GM21447 (cell line): Measurements from ENCODE around the gene LCP1.
"Not testable (repeated sequence)": the region's sequence is repeated elsewhere in the genome, so short reads cannot be mapped to it uniquely, and the experiment has no call there.

ENCODE experiments used
- ATAC-seq: cut with Tn5 transposase; IDR thresholded peaks from one replicate; pipeline ENCODE4 v1.9.1; 2021; ENCODE audit not compliant: unreplicated experiment

Gene LCP1

DNA sequence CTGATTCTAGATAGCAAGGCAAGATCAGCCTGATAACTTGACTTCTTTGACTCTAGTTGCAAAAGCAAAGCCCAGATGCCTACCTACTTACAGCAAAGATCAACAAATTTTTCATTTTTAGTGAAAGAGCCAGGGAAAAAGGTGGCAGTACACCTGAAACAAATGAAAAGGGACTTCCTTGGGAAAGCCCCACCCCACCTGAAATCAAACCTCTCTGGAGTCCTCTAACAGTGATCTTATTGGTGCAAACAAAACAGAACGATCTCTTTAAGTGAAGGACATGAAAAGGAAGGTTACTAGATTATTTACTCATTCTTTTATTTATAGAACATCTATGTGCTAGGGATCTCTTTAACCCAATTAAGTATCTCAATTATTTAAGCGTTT, 507 bp upstream of the LCP1 start:
- peak; percentile 9 for ATAC-seq

GRCh38 chr13:46181377-46181839, 569 bp downstream of the LCP1 start:
- ATAC-seq = no peak

GRCh38 chr13:46179969-46180763, 1.8 kb downstream of the LCP1 start:
- ATAC-seq = no peak

- ATAC-seq = no peak
Observed at GRCh38 chr13:46179491-46179908, 2.5 kb downstream of the LCP1 start.

DNA sequence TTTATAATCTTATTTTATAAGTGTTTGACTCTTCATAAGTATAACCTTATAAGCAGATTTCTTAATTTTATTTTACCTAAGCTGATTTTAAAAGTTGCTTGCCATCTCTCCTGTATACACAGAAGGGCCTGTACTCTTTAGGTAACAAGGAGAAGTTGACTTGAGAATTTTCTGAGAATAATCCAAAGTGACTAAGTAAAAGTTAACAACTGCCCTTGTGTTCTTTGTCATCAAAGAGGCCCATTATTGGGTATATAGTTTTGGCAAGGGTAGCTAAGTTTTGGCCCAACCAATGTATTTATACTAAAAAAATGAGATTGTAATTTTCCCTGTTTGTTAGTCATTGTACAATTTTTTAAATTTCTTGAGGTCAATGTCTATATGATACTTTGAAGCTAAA, 3.2 kb downstream of the LCP1 start:
- ATAC-seq = no peak

DNA sequence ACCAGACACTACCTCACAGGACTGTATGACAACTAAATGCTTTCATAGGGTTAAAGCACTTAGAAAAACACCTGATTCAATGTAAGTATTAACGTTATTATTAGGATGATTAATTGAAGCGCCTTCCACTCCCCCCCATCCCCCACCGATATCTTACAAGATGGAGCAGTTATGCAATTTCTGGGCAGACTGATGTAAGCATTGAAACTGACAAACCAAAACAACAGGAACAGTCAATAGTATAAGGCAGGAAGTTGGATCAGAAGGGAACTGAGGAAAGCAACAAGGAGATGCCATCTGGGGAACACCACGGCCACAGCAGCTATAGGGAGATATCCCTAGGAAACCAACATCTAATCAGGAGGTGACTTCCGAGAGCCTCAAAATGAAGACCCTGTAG, 3.8 kb downstream of the LCP1 start:
- ATAC-seq = no peak

GRCh38 chr13:46176756-46177155, 5.2 kb downstream of the LCP1 start:
- peak; percentile 41 for ATAC-seq

- ATAC-seq = no peak
Observed at GRCh38 chr13:46173656-46174055, 8.3 kb downstream of the LCP1 start.

DNA sequence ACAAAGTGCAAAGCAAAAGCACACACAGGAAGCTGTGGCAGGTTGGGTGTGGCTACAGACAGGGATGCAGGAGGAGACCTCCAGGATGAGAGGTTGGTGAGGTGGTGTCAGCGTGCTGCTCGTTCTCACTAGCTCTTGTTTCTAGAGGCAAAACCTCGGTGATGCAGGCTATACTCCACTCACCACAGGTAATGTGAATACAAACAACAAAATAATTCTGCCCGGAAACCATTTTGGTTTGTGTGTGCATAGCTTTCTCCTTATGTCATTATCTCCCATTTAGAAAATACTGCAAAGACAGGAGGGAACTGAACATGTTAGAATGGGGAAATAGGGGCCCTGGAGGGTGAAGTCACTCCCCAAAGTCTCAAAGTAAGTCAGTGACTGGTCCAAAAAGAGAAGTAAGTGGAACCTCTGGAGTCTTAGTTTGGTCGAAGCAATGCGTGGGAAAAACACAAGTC, 9.4 kb downstream of the LCP1 start:
- ATAC-seq = peak; percentile 30

DNA sequence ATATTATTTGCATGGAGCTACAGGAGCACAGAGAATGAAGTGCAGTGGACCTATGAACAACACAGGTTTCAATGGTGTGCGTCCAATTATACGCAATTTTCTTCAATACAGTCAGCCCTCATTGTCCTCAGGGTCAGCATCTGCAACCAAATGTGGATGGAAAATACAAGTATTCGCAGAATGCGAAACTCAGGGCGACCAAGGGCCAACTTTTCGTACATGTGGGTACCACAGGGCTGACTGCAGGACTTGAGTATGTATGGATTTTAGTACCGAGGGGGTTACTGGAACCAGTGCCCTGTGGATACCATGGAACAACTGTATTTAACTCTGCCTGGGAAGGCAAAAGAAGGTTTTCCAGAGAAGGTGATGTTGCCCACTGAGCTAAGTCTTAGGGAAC, 10.2 kb downstream of the LCP1 start:
- no peak for ATAC-seq

DNA sequence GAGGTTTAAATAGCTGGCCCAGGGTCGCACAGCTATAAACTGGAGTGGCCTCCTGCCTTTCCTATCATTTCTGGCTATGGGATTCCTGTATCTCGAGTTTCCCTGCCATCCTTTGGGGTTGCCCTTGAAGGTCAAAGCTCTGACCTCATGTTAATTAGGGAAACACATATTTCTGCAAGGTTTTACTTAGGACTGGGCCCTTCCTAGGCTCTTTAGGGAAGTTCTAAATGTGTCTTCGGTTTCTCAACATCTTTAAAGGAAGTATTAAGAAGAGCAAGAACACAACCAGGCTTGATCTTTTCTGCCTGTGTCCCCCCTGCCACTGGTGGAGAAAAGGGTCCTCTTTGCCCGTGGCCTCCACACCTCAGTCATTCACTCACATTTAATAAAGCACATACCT, 10.8 kb downstream of the LCP1 start:
- ATAC-seq = no peak

DNA sequence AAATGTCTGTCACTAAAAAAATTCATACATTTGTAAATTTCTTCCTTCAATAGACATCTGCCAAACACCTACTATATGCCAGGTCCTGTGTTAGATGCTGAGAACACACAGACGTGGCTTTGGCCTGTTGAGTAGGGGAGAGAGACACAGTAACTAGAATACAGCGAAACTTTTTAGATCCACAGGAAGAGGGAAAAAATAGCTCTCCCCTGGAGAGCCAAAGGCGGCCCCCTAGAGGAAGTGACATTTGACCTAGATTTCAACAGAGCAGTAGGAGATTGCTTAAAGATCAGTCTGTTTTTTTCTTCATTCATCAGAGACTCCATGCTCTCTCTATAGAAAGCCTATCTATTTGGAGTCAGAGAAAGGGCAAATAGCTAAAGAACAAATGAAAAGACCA, 11.3 kb downstream of the LCP1 start:
- ATAC-seq = no peak

DNA sequence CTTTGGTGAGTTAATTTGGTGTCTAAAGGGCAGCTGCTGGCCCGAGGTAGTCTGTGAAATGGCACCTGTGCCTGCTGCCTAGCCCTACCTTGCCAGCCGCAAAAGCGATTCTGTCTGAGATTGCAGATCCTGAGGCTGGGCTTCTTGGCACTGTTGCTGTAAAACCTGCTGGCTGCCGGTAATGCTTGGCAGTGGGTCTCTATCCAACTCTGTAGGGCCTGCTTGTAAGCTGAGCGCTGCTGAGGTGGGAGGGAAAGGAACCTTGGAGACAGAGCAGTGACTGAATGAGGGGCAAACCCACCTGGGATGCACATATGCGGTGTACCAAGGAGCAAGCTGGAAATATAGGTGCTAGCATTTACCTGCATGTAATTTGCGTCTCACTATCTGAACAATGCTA, 11.7 kb downstream of the LCP1 start:
- no peak for ATAC-seq

DNA sequence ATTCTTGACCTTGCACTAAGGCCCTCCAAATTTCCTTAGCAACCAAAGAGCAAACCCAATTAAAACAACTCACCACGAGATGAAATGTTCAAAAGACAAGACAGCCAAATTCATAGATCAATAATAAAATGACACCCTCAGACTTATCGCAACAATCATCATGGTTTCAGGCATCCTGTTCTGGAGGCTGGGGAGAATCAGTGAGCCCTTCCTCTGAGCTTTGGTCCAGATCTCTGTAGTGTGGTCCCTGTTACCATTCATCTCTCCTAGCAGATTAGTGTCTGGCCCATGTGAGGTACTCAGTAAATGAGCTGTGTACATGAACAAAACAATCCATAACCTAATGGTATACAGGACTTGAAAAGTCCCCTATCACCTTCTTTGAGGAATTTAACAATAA, 12.2 kb downstream of the LCP1 start:
- ATAC-seq = no peak

DNA sequence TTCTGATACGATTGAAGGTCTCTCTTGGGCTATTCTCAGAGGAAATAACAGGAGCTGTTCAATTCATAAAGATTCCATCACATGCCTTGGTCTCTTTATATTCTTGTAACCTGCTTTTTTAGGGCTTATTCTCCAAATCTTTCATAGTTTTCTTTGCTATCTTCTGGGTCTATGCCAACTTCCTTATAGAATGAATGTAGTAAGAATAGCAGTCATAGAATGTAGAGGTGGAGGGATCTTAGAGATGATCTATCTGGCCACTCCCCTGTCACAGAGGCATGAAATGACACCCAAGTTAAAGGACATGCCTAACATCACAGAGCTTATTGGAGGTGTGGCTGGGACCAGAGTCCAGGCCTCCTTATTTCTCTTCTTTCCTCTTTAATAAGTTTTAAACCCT, 13.2 kb downstream of the LCP1 start:
- no peak for ATAC-seq

GRCh38 chr13:46168341-46168740, 13.6 kb downstream of the LCP1 start:
- peak; percentile 29 for ATAC-seq

DNA sequence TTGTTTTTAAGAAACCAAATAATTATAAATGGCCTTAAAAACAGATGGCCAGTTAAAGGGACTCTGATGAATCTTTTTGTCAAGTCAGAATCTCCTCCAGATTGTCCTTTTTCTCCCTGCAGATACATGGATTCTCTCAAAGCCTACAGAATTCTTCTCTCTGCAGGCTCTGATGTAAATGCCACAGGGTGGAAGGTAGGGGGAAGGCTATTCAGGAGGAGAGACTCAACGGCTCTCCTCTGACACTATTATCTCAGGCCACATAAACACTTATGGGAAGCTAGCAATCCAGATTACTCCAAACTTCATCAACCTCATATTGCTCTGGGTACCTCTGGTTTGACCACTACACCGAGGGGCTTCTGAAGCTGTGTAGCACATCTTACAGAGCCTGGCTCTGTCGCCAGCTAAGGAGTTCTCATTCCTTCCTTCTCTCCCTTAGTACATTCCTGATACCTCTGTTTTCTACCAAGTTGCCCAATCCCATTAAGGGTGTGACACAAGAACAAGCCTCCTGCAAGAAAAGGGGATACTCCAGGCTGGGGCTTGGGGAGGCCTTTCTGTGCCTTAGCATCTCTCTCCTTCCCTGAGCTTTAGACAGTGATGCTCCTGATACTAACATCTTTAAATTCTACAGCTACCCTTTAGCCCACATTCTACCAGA, 14.9 kb downstream of the LCP1 start:
- no peak for ATAC-seq

DNA sequence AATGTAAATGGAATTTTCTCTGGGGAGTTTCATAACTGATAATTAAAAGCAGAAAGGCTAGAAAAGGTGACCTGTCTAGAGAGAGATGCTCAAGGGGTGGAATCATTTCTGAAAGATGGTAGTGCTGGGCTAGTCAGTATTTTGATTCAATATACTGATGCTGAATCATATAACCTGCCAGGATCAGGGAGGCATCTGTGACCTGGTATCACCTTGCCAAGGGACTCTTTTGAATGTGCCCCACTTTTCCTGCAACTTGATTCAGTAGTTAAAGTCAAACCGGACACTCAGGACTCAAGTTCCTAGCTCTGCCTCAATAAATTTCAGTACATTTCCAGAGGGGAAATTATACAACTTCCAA, 15.8 kb downstream of the LCP1 start:
- ATAC-seq = no peak

DNA sequence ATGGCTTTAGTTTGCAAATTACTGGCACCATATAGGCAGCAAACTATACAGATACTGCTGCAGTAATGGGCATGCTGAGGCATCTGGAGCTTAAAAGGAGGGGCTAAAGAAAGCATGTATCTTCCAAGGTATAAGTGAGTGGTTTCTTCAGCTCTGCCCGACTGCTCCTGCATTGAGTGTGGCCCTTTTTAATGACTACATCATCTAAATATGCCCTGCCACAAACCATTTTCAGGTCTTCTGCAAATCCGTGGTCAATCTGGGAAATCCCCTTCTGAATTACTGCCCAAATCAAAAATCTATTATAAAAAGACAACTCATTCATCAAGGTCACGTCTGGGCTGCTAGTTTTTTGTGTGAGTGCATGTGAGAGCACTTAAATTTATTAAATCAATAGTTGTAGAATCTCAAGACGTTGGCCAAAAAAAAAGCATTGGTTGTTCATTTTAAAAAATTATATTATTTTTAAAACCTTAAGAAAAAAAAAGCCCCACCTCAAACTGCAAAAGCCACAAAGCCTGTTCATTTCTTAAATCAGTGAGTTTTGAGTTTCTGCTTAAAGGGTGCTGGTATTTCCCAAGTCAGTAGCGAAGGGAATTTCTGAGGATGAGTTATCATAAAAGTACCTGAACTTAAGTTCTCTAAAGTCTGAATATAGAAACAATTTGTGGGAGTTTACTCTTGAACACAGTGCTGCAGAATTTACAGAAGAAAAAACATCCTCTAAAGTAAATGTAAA, 16.3 kb downstream of the LCP1 start:
- ATAC-seq = peak; percentile 48

DNA sequence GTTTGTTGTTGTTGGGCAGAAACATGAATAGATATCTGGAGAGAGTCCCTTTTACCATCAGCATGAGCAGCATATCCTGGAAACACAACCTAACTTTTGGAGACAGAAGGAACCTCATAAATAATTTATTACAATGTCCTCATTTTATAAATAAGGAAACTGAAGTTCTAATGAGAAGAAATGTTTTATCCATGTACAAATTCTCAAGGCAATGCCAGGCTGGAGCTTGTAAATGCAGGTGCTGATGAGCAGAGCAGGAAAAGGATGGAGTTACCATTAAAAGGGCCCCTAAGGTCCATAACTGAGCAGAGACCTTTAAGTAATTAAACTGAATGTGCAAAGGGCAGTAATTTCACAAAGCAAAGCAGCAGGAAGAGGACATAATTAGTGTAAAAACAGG, 17.3 kb downstream of the LCP1 start:
- no peak for ATAC-seq

DNA sequence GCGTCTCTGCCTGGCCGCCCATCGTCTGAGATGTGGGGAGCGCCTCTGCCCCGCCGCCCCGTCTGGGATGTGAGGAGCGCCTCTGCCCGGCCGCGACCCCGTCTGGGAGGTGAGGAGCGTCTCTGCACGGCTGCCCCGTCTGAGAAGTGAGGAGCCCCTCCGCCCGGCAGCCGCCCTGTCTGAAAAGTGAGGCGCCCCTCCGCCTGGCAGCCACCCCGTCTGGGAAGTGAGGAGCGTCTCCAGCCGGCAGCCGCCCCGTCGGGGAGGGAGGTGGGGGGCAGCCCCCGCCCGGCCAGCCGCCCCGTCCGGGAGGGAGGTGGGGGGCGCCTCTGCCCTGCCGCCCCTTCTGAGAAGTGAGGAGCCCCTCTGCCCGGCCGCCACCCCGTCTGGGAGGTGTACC, 19.2 kb downstream of the LCP1 start:
- ATAC-seq = not testable (repeated sequence)
